Caco-2 (cell line): Measurements from ENCODE around the gene LTBP3. TPM values are rescaled to one million over a fixed set of nuclear protein-coding genes. Genes with fewer than 3 reads are reported as not detected.

ENCODE experiments used
- BruUV-seq: library from RNA; stranded (reverse); fragments of 400-500 nt; replicated peaks from 2 replicates; lab custom pipeline; 2021; lab: Mats Ljungman, UMichigan
- CTCF ChIA-PET: fragments of 300-600 bp; sonication (Branson Sonifier 250); formaldehyde crosslinking; loops from one replicate; lab custom pipeline; 2022; ENCODE audit warnings: antibody characterized with exemption; lab: Charles Lee
- POLR2A ChIA-PET: fragments of 300-600 bp; sonication (Branson Sonifier 250); formaldehyde crosslinking; loops from one replicate; lab custom pipeline; 2022; ENCODE audit warnings: antibody characterized with exemption; lab: Charles Lee
- DNase-seq, 2 experiments: peaks; one replicate each; pipeline versions ENCODE4 v3.0.0 to v3.0.0-alpha.2; 2020 to 2022
- H3K27me3 ChIP-seq: replicated peaks from 2 replicates; pipeline ENCODE4 v1.6.0; 2011; ENCODE audit warnings: low read length; ENCODE audit not compliant: control insufficient read depth, insufficient read depth
- H3K36me3 ChIP-seq: 2 replicates; pipeline ENCODE4 v1.5.1; 2011; ENCODE audit warnings: low read length; ENCODE audit not compliant: control insufficient read depth, insufficient read depth
- H3K4me1 ChIP-seq: fragments of 250-450 bp; sonication (Bioruptor Pico); 2 replicates; pipeline ENCODE4 v1.5.1; 2020; ENCODE audit warnings: mild to moderate bottlenecking
- H3K4me3 ChIP-seq: 2 replicates; pipeline ENCODE4 v1.5.1; 2011; ENCODE audit warnings: low read depth, mild to moderate bottlenecking, control low read depth, low read length
- H3K9me3 ChIP-seq: fragments of 250-450 bp; sonication (Bioruptor Pico); 2 replicates; pipeline ENCODE4 v1.5.1; 2020; ENCODE audit warnings: mild to moderate bottlenecking, moderate library complexity
- H3K27ac Mint-ChIP-seq: one replicate; pipeline ENCODE4 v1.8.0; 2022; ENCODE audit warnings: mixed read lengths; ENCODE audit not compliant: unreplicated experiment
- H3K27me3 Mint-ChIP-seq: one replicate; pipeline ENCODE4 v1.8.0; 2022; ENCODE audit warnings: mixed read lengths; ENCODE audit not compliant: insufficient read depth, unreplicated experiment
- H3K36me3 Mint-ChIP-seq: one replicate; pipeline ENCODE4 v1.8.0; 2022; ENCODE audit warnings: mild to moderate bottlenecking, mixed read lengths; ENCODE audit not compliant: insufficient read depth, unreplicated experiment
- H3K4me1 Mint-ChIP-seq: one replicate; pipeline ENCODE4 v1.8.0; 2022; ENCODE audit warnings: low read depth, mixed read lengths; ENCODE audit not compliant: unreplicated experiment
- H3K4me3 Mint-ChIP-seq: one replicate; pipeline ENCODE4 v1.8.0; 2022; ENCODE audit warnings: mild to moderate bottlenecking, moderate library complexity, mixed read lengths; ENCODE audit not compliant: unreplicated experiment
- H3K9me3 Mint-ChIP-seq: one replicate; pipeline ENCODE4 v1.8.0; 2022; ENCODE audit warnings: mixed read lengths; ENCODE audit not compliant: unreplicated experiment
- CTCF ChIP-seq, 2 experiments: fragments of 200-600 bp in 1 of 2; IDR thresholded peaks; 1 replicate in 1 of 2; 2 replicates in 1 of 2; pipeline versions ENCODE4 v1.5.1 to v1.8.0; 2011 to 2022; ENCODE audit warnings: antibody characterized with exemption in 1 of 2, control low read depth in 1 of 2, inconsistent platforms in 1 of 2, low read depth in 1 of 2, low read length in 1 of 2, mild to moderate bottlenecking in 1 of 2, moderate library complexity in 1 of 2; ENCODE audit not compliant: insufficient read depth in 1 of 2, severe bottlenecking in 1 of 2, unreplicated experiment in 1 of 2
- intact Hi-C: fragments of 100-400 bp; cut with micrococcal nuclease; formaldehyde crosslinking; loops from one replicate; pipeline ENCODE4 v1.10.0; 2022; ENCODE audit not compliant: unreplicated experiment
- total RNA-seq: library from RNA; stranded (reverse); gene quantifications from 2 replicates; pipeline ENCODE4 v1.2.3, GENCODE V29; 2022

The LTBP3 gene
- total RNA-seq, 1 experiment from 2014 or later: 91.2 TPM

- H3K9me3 Mint-ChIP-seq: no peaks in the 10 kb centered on the region
- Histone ChIP-seq H3K4me3 (peak within 1 kb of the TSS; percentile 99), H3K9me3 (no peaks in the 10 kb centered on the region), H3K27me3 (no peaks in the 10 kb centered on the region), H3K4me1 (peaks cover 31% of the 10 kb centered on the region), H3K36me3 (peaks cover 1% of the 10 kb centered on the region)
- intact Hi-C loops: loop anchor here (1.0 to 2.0 kb wide), 4 partner anchors 12 to 47 kb away; partner anchors contain the start of gene LTBP3
- peak; percentile 40 to 58 for TF ChIP-seq CTCF (IDR thresholded peaks at IDR 0.05; ENCODE audit: insufficient read depth in 1 of 2, low read depth in 1 of 2, low read length in 1 of 2, severe bottlenecking in 1 of 2, unreplicated experiment in 1 of 2)
- peaks cover 25% of the 10 kb centered on the region for H3K4me1 Mint-ChIP-seq
- DNase-seq: peak; percentile 98 to 99
- ChIA-PET POLR2A (interaction anchor here (0.6 to 1.1 kb wide), 10 partner anchors 9 to 309 kb away, joined by 3 to 7 read pairs (median 3); partner anchors contain the start of genes DPF2, NEAT1, PCNX3 and POLA2), CTCF (interaction anchor here (0.5 to 3.5 kb wide), 12 partner anchors 10 to 432 kb away, joined by 3 to 23 read pairs (median 4); partner anchors contain the start of genes EIF1AD, PCNX3 and SCYL1)
- peaks cover 57% of the 10 kb centered on the region for H3K36me3 Mint-ChIP-seq
- TSS peak; percentile 76 for BruUV-seq
- H3K4me3 Mint-ChIP-seq: peak within 1 kb of the TSS; percentile 98
- H3K27ac Mint-ChIP-seq: peak within 1 kb of the TSS; percentile 97
- H3K27me3 Mint-ChIP-seq: no peaks in the 10 kb centered on the region
These were observed 12.1 kb upstream of the LTBP3 start, which contains the start of gene ZNRD2 for GRCh38 chr11:65569973-65570918. Gene ZNRD2, plus strand, starts transcription at chr11:65570477. Its CDS starts 15 bp downstream, at chr11:65570492.

GRCh38 chr11:65569164-65569972, 11.2 kb upstream of the LTBP3 start:
- Histone ChIP-seq H3K9me3 (no peaks in the 10 kb centered on the region), H3K4me3 (peak overlapping the region; percentile 99), H3K4me1 (peaks cover 25% of the 10 kb centered on the region), H3K27me3 (no peaks in the 10 kb centered on the region), H3K36me3 (peaks cover 1% of the 10 kb centered on the region)
- Mint-ChIP-seq H3K27ac (peak overlapping the region; percentile 97), H3K27me3 (no peaks in the 10 kb centered on the region), H3K4me1 (peaks cover 25% of the 10 kb centered on the region), H3K9me3 (no peaks in the 10 kb centered on the region), H3K4me3 (peak overlapping the region; percentile 98), H3K36me3 (peaks cover 48% of the 10 kb centered on the region)
- intact Hi-C loops: no loop called here
- POLR2A ChIA-PET: interaction anchor here (0.9 to 1.1 kb wide), 6 partner anchors 9 to 198 kb away, joined by 3 to 7 read pairs (median 4); partner anchors contain the start of genes NEAT1 and PCNX3
- no TSS peak for BruUV-seq
- no peak for TF ChIP-seq CTCF (IDR thresholded peaks at IDR 0.05; ENCODE audit: insufficient read depth in 1 of 2, low read depth in 1 of 2, low read length in 1 of 2, severe bottlenecking in 1 of 2, unreplicated experiment in 1 of 2)
- DNase-seq: no peak
- CTCF ChIA-PET: interaction anchor here (0.5 to 3.5 kb wide), 11 partner anchors 9 to 433 kb away, joined by 3 to 23 read pairs (median 4); partner anchors contain the start of genes EIF1AD and PCNX3
